SU-DHL-6 (cell line): ENCODE measurements around the gene CCN6.
"Not testable (repeated sequence)": the region's sequence is repeated elsewhere in the genome, so short reads cannot be mapped to it uniquely, and the experiment has no call there.

ENCODE experiments used
- H2AFZ ChIP-seq: fragments of 200-600 bp; sonication (generic); 2 replicates; pipeline ENCODE4 v1.6.1; 2014; ENCODE audit warnings: low read depth, mild to moderate bottlenecking, moderate library complexity, mixed read lengths, antibody characterized with exemption, low read length; ENCODE audit not compliant: severe bottlenecking
- H3F3A ChIP-seq: fragments of 200-600 bp; shearing (Covaris generic); 2 replicates; pipeline ENCODE4 v1.6.0; 2016; ENCODE audit warnings: antibody characterized with exemption, mild to moderate bottlenecking; ENCODE audit not compliant: insufficient read depth
- H3K27ac ChIP-seq: fragments of 200-600 bp; sonication (generic); 2 replicates; pipeline ENCODE4 v1.5.1; 2016; ENCODE audit warnings: low read depth, mild to moderate bottlenecking, low read length, moderate library complexity, mixed read lengths
- H3K27me3 ChIP-seq: fragments of 200-600 bp; sonication (generic), shearing (Covaris generic); 2 replicates; pipeline ENCODE4 v1.6.0; 2014; ENCODE audit warnings: mild to moderate bottlenecking, low read length
- H3K36me3 ChIP-seq: fragments of 200-600 bp; sonication (generic); 2 replicates; pipeline ENCODE4 v1.6.1; 2014; ENCODE audit warnings: mild to moderate bottlenecking, low read length, mixed read lengths
- H3K4me2 ChIP-seq: fragments of 300-600, 200-600 bp; shearing (Covaris generic), sonication (generic); 2 replicates; pipeline ENCODE4 v1.6.0; 2014; ENCODE audit warnings: low read length, low read depth, mild to moderate bottlenecking; ENCODE audit not compliant: poor library complexity, severe bottlenecking
- H3K4me3 ChIP-seq: fragments of 200-600 bp; sonication (generic); 2 replicates; pipeline ENCODE4 v1.5.1; 2014; ENCODE audit warnings: antibody characterized with exemption, low read length, mild to moderate bottlenecking, mixed read lengths; ENCODE audit not compliant: insufficient read depth, poor library complexity, severe bottlenecking
- H3K79me2 ChIP-seq: fragments of 200-600 bp; sonication (generic); 2 replicates; pipeline ENCODE4 v1.6.1; 2014; ENCODE audit warnings: mild to moderate bottlenecking, low read length, moderate library complexity; ENCODE audit not compliant: insufficient read depth
- H3K9ac ChIP-seq: fragments of 200-600 bp; sonication (generic); 2 replicates; pipeline ENCODE4 v1.7.0; 2014; ENCODE audit warnings: mild to moderate bottlenecking, low read length
- H3K9me2 ChIP-seq: fragments of 200-600 bp; sonication (generic); replicated peaks from 2 replicates; pipeline ENCODE4 v1.6.1; 2014; ENCODE audit warnings: low read length; ENCODE audit not compliant: insufficient read depth
- H3K9me3 ChIP-seq: fragments of 200-600 bp; sonication (generic); 2 replicates; pipeline ENCODE4 v1.6.1; 2014; ENCODE audit warnings: low read length, mixed read lengths; ENCODE audit not compliant: insufficient read depth
- H4K20me1 ChIP-seq: fragments of 200-600 bp; sonication (generic); 2 replicates; pipeline ENCODE4 v1.6.1; 2014; ENCODE audit warnings: low read depth, mild to moderate bottlenecking, antibody characterized with exemption, low read length, moderate library complexity, mixed read lengths
- EZH2phosphoT487 ChIP-seq: fragments of 200-600 bp; sonication (generic), shearing (Covaris generic); conservative IDR thresholded peaks from 2 replicates; pipeline ENCODE4 v1.6.1; 2018; ENCODE audit warnings: mild to moderate bottlenecking, antibody characterized with exemption, low read length, moderate library complexity, mixed read lengths
- TF ChIP-seq, protein P1 (sequence below): fragments of 200-600 bp; sonication (generic); IDR thresholded peaks from one replicate; pipeline ENCODE4 v1.5.1; 2017; ENCODE audit warnings: antibody characterized with exemption, mild to moderate bottlenecking, low read length, moderate library complexity; ENCODE audit not compliant: insufficient read depth, poor library complexity, severe bottlenecking

CCN6 gene

DNA sequence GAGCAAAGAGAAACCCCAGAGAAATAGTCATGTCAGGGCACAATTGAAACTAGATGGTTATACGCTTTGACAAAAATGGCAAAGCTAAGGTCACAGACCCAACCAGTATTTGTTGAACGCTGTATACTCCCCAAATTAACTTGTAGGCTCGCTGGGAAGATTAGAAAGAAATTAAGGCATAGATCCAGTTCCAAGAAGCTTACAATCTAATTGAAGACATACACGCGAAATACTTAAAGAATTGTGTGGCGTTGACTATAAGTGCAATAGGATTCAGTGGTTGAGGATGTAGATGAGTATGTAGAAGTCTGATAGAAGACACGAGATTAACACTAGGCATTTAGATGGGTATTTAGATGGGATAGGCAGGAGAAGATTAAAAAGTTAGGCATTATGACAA is 34.0 kb downstream of the CCN6 start:
- Histone ChIP-seq H3K4me3 (peak overlapping the region; percentile 80), H3K36me3 (0 out of 2 replicates have a peak, but pooled peaks cover 2% of the 10 kb centered on the region), H3K27me3 (no peaks in the 10 kb centered on the region), H3K9me3 (no peaks in the 10 kb centered on the region), H2AFZ (peak overlapping the region; percentile 98), H3K4me2 (peak overlapping the region; percentile 79), H3K27ac (no peak overlapping the region), H3K79me2 (no peaks in the 10 kb centered on the region), H3F3A (peaks cover 2% of the 10 kb centered on the region; the same call in 1 of the 2 replicates), H3K9me2 (no peaks in the 10 kb centered on the region), H4K20me1 (no peaks in the 10 kb centered on the region), H3K9ac (peak overlapping the region; percentile 63)
- TF ChIP-seq, protein P1, sequence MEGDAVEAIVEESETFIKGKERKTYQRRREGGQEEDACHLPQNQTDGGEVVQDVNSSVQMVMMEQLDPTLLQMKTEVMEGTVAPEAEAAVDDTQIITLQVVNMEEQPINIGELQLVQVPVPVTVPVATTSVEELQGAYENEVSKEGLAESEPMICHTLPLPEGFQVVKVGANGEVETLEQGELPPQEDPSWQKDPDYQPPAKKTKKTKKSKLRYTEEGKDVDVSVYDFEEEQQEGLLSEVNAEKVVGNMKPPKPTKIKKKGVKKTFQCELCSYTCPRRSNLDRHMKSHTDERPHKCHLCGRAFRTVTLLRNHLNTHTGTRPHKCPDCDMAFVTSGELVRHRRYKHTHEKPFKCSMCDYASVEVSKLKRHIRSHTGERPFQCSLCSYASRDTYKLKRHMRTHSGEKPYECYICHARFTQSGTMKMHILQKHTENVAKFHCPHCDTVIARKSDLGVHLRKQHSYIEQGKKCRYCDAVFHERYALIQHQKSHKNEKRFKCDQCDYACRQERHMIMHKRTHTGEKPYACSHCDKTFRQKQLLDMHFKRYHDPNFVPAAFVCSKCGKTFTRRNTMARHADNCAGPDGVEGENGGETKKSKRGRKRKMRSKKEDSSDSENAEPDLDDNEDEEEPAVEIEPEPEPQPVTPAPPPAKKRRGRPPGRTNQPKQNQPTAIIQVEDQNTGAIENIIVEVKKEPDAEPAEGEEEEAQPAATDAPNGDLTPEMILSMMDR, result no peak
- no peak for TF ChIP-seq EZH2phosphoT487

DNA sequence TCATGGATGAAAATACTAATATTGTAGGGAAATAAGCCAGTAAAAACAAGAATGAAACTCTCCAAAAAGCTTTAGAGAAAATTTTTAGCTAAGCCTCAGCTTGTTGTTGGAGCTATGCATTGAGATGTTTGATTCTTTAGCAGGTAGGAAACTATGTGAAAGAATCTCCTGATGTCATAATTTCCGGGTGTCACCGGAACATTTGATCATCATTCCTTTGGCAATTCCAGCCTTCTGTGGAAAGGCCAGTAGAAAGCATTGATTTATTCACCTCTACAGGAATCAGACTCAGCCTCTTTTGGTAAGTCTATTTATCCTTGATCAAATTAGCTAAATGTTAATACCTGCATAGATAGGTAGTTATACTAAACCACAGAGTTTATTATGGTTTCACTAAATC is 43.0 kb downstream of the CCN6 start:
- Histone ChIP-seq H3K27me3 (no peaks in the 10 kb centered on the region), H3K4me3 (no peak overlapping the region), H3F3A (no peaks in the 10 kb centered on the region), H3K9ac (no peak overlapping the region), H3K9me2 (no peaks in the 10 kb centered on the region), H3K4me2 (no peak overlapping the region), H2AFZ (no peak overlapping the region), H4K20me1 (no peaks in the 10 kb centered on the region), H3K79me2 (no peaks in the 10 kb centered on the region), H3K36me3 (no peaks in the 10 kb centered on the region), H3K9me3 (no peaks in the 10 kb centered on the region), H3K27ac (no peak overlapping the region)
- TF ChIP-seq, protein P1, result no peak
- TF ChIP-seq EZH2phosphoT487, result no peak

DNA sequence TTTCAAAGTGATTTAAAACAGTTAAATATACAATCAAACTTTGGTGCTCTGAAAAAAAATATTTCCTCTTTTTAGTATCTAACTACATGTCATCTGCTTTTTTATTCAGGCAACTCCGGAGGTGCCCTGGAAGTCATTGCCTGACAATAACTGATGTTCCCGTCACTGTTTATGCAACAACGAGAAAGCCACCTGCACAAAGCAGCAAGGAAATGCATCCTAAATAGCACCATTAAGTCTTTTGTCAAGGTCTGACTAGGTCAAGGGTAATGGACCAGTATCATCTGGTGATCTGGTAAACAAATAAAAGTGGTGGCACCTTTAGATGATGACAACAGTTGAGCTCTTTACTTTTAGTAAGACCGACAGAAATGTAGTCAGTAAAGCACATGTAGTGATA is 46.7 kb downstream of the CCN6 start:
- no peak overlapping the region for H3K27ac ChIP-seq
- H3K27me3 ChIP-seq, result no peaks in the 10 kb centered on the region
- H3K9me3 ChIP-seq, result no peaks in the 10 kb centered on the region
- TF ChIP-seq EZH2phosphoT487, result no peak
- TF ChIP-seq, protein P1, result no peak
- no peak overlapping the region for H3K9ac ChIP-seq
- H2AFZ ChIP-seq, result no peak overlapping the region
- H3K79me2 ChIP-seq, result no peaks in the 10 kb centered on the region
- no peak overlapping the region for H3K4me3 ChIP-seq
- no peaks in the 10 kb centered on the region for H3F3A ChIP-seq
- no peak overlapping the region for H3K4me2 ChIP-seq
- no peaks in the 10 kb centered on the region for H3K36me3 ChIP-seq
- no peaks in the 10 kb centered on the region for H4K20me1 ChIP-seq
- H3K9me2 ChIP-seq, result no peaks in the 10 kb centered on the region

DNA sequence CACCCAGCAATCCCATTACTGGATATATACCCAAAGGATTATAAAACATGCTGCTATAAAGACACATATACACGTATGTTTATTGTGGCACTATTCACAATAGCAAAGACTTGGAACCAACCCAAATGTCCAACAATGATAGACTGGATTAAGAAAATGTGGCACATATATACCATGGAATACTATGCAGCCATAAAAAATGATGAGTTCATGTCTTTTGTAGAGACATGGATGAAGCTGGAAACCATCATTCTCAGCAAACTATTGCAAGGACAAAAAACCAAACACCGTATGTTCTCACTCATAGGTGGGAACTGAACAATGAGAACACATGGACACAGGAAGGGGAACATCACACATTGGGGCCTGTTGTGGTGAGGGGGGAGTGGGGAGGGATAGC is 52.1 kb downstream of the CCN6 start:
- not testable (repeated sequence) for H3K9me2 ChIP-seq, H3K4me3 ChIP-seq, H3F3A ChIP-seq, H3K27me3 ChIP-seq, H3K9me3 ChIP-seq, H2AFZ ChIP-seq, H3K9ac ChIP-seq, H3K36me3 ChIP-seq, H3K4me2 ChIP-seq, H4K20me1 ChIP-seq, H3K27ac ChIP-seq, H3K79me2 ChIP-seq
